PC-3 (cell line): ENCODE measurements around the gene RAN. TPM values are rescaled to one million over a fixed set of nuclear protein-coding genes. Genes with fewer than 3 reads are reported as not detected.

Experiments
- ATAC-seq: fragments of 200-7000 bp; cut with Tn5 transposase; 2 replicates; pipeline ENCODE4 v1.9.1; 2020; ENCODE audit warnings: mild to moderate bottlenecking, moderate library complexity
- BruUV-seq: library from RNA; stranded (reverse); fragments of 400-500 nt; replicated peaks from 2 replicates; lab custom pipeline; 2021; lab: Mats Ljungman, UMichigan
- CTCF ChIA-PET: fragments of 300-600 bp; sonication (Branson Sonifier 250); formaldehyde crosslinking; loops from one replicate; lab custom pipeline; 2022; ENCODE audit warnings: antibody characterized with exemption; lab: Charles Lee
- POLR2A ChIA-PET: fragments of 300-600 bp; sonication (Branson Sonifier 250); formaldehyde crosslinking; loops from one replicate; lab custom pipeline; 2022; ENCODE audit warnings: antibody characterized with exemption; ENCODE audit not compliant: unreplicated experiment; lab: Charles Lee
- DNase-seq: peaks from one replicate; pipeline ENCODE4 v3.0.0-alpha.2; 2015
- H2AFZ ChIP-seq: fragments of 300-600 bp; sonication (generic); 2 replicates; pipeline ENCODE4 v1.6.0; 2016; ENCODE audit warnings: antibody characterized with exemption, low read length
- H3F3A ChIP-seq: fragments of 300-600 bp; sonication (generic); one replicate; pipeline ENCODE4 v1.6.0; 2017; ENCODE audit warnings: antibody characterized with exemption, low read length, control low read depth, mild to moderate bottlenecking; ENCODE audit not compliant: unreplicated experiment
- H3K27ac ChIP-seq: fragments of 300-600 bp; sonication (generic); 2 replicates; pipeline ENCODE4 v1.5.1; 2016; ENCODE audit warnings: mild to moderate bottlenecking, low read length
- H3K27me3 ChIP-seq: fragments of 300-600 bp; sonication (generic); 2 replicates; pipeline ENCODE4 v1.6.1; 2016; ENCODE audit warnings: low read length, mixed read lengths
- H3K36me3 ChIP-seq: fragments of 300-600 bp; sonication (generic); 2 replicates; pipeline ENCODE4 v1.6.1; 2016; ENCODE audit warnings: low read depth, mixed run types, low read length, mixed read lengths
- H3K4me1 ChIP-seq: fragments of 300-600 bp; sonication (generic); 2 replicates; pipeline ENCODE4 v1.5.1; 2016; ENCODE audit warnings: low read length; ENCODE audit not compliant: insufficient read depth
- H3K4me2 ChIP-seq: fragments of 300-600 bp; sonication (generic); 2 replicates; pipeline ENCODE4 v1.6.0; 2016; ENCODE audit warnings: low read length
- H3K4me3 ChIP-seq: fragments of 300-600 bp; sonication (generic); 2 replicates; pipeline ENCODE4 v1.5.1; 2016; ENCODE audit warnings: mild to moderate bottlenecking, low read length, mixed read lengths
- H3K79me2 ChIP-seq: fragments of 300-600 bp; sonication (generic); 2 replicates; pipeline ENCODE4 v1.6.1; 2017; ENCODE audit warnings: low read length, mixed read lengths
- H3K9ac ChIP-seq: fragments of 300-600 bp; sonication (generic); 2 replicates; pipeline ENCODE4 v1.6.0; 2016; ENCODE audit warnings: mild to moderate bottlenecking, low read length
- H3K9me2 ChIP-seq: fragments of 300-600 bp; sonication (generic); replicated peaks from 2 replicates; pipeline ENCODE4 v1.6.1; 2016; ENCODE audit warnings: mixed run types, low read length, mixed read lengths
- H3K9me3 ChIP-seq: fragments of 300-600 bp; sonication (generic); 2 replicates; pipeline ENCODE4 v1.6.1; 2016; ENCODE audit warnings: low read length, mixed read lengths
- H4K20me1 ChIP-seq: fragments of 300-600 bp; sonication (generic); 2 replicates; pipeline ENCODE4 v1.6.1; 2016; ENCODE audit warnings: low read length, mixed read lengths
- CTCF ChIP-seq: fragments of 300-600 bp; sonication (generic); conservative IDR thresholded peaks from 2 replicates; pipeline ENCODE4 v1.5.1; 2017; ENCODE audit warnings: antibody characterized with exemption, low read depth, mild to moderate bottlenecking, low read length
- EZH2 ChIP-seq: fragments of 300-600 bp; sonication (generic); IDR thresholded peaks from one replicate; pipeline ENCODE4 v1.6.1; 2017; ENCODE audit warnings: antibody characterized with exemption, mild to moderate bottlenecking, low read length; ENCODE audit not compliant: unreplicated experiment
- EZH2phosphoT487 ChIP-seq: fragments of 300-600 bp; sonication (generic); IDR thresholded peaks from 2 replicates; pipeline ENCODE4 v1.6.1; 2018; ENCODE audit warnings: mild to moderate bottlenecking, antibody characterized with exemption, low read length, borderline replicate concordance
- intact Hi-C: fragments of 100-400 bp; cut with micrococcal nuclease; formaldehyde crosslinking; loops from 2 replicates; pipeline ENCODE4 v1.9.0; 2023
- total RNA-seq: library from RNA; depleted of rRNA; stranded (reverse); fragments of >200 nt; gene quantifications from 2 replicates; pipeline ENCODE4 v1.2.3, GENCODE V29; 2014

Gene RAN
- total RNA-seq, 1 experiment from 2014 or later, result 3,371 TPM

- Histone ChIP-seq H3K4me2 (no peak overlapping the region; the same call in 1 of the 2 replicates), H3K79me2 (no peaks in the 10 kb centered on the region), H3K9me2 (no peaks in the 10 kb centered on the region), H3K9me3 (no peaks in the 10 kb centered on the region), H3K9ac (no peak overlapping the region), H3K27ac (no peak overlapping the region), H3F3A (no peaks in the 10 kb centered on the region), H3K27me3 (no peaks in the 10 kb centered on the region), H4K20me1 (no peaks in the 10 kb centered on the region), H3K36me3 (peaks cover 2% of the 10 kb centered on the region; the same call in 1 of the 2 replicates), H2AFZ (no peak overlapping the region), H3K4me3 (no peak overlapping the region), H3K4me1 (peaks cover 11% of the 10 kb centered on the region; the same call in 1 of the 2 replicates)
- TF ChIP-seq EZH2 (no peak), CTCF (peak; percentile 97)
- ChIA-PET POLR2A (interaction anchor here (1.0 kb wide), 1 partner anchor 12 kb away, joined by 4 read pairs; no protein-coding TSS in a partner anchor), CTCF (interaction anchor here (0.6 to 1.0 kb wide), 2 partner anchors 22 to 45 kb away, joined by 3 to 4 read pairs; no protein-coding TSS in a partner anchor)
- DNase-seq (peak; percentile 60), ATAC-seq (peak; percentile 88)
- no TSS peak for BruUV-seq
- intact Hi-C loops, result loop anchor here (10.0 kb wide), 1 partner anchor 911 kb away; no protein-coding TSS in a partner anchor
Measured at GRCh38 chr12:130826151-130826801, 45.6 kb upstream of the RAN start.

DNA sequence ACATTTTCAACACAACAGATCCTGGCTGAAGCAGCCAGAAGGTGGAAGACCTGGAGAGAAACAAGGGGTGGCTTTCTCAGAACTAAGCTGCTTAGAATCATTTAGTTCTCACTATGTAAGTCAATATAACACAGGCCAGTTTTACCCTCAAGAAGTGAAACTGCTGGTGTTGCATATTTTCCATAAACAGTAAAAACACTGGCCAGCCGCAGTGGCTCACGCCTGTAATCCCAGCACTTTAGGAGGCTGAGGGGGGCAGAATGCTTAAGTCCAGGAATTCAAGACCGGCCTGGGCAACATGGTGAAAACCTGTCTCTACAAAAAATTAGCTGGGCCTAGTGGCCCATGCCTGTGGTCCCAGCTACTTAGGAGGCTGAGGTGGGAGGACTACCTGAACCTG lies 44.4 kb upstream of the RAN start:
- no peak for DNase-seq
- no peaks in the 10 kb centered on the region for H3F3A ChIP-seq
- ATAC-seq, result no peak
- H3K4me1 ChIP-seq, result peaks cover 11% of the 10 kb centered on the region; the same call in 1 of the 2 replicates
- intact Hi-C loops, result loop anchor here (10.0 kb wide), 1 partner anchor 913 kb away; no protein-coding TSS in a partner anchor
- H3K4me2 ChIP-seq, result no peak overlapping the region
- no TSS peak for BruUV-seq
- no peak overlapping the region for H3K4me3 ChIP-seq
- no peak overlapping the region for H2AFZ ChIP-seq
- H3K27me3 ChIP-seq, result no peaks in the 10 kb centered on the region
- H3K79me2 ChIP-seq, result no peaks in the 10 kb centered on the region
- no peaks in the 10 kb centered on the region for H3K9me2 ChIP-seq
- H3K9ac ChIP-seq, result no peak overlapping the region
- no peaks in the 10 kb centered on the region for H4K20me1 ChIP-seq
- peaks cover 2% of the 10 kb centered on the region; the same call in 1 of the 2 replicates for H3K36me3 ChIP-seq
- ChIA-PET CTCF (no interaction called here), POLR2A (interaction anchor here (0.6 kb wide), 1 partner anchor 140 kb away, joined by 3 read pairs; no protein-coding TSS in a partner anchor)
- no peak overlapping the region for H3K27ac ChIP-seq
- H3K9me3 ChIP-seq, result no peaks in the 10 kb centered on the region
- TF ChIP-seq CTCF (no peak), EZH2 (no peak), EZH2phosphoT487 (no peak)

GRCh38 chr12:130828895-130829294 lies 43.0 kb upstream of the RAN start:
- BruUV-seq, result no TSS peak
- no peak overlapping the region for H3K9ac ChIP-seq
- H4K20me1 ChIP-seq, result no peaks in the 10 kb centered on the region
- H2AFZ ChIP-seq, result no peak overlapping the region
- H3K27ac ChIP-seq, result no peak overlapping the region
- H3K4me2 ChIP-seq, result no peak overlapping the region
- no peaks in the 10 kb centered on the region for H3K79me2 ChIP-seq
- POLR2A ChIA-PET, result no interaction called here
- H3K36me3 ChIP-seq, result no peaks in the 10 kb centered on the region
- no peak for DNase-seq
- TF ChIP-seq EZH2phosphoT487, result no peak
- no peak for TF ChIP-seq CTCF
- no peak for TF ChIP-seq EZH2
- no peak for ATAC-seq
- intact Hi-C loops, result loop anchor here (10.0 kb wide), 1 partner anchor 914 kb away; no protein-coding TSS in a partner anchor
- peaks cover 17% of the 10 kb centered on the region for H3K4me1 ChIP-seq
- H3F3A ChIP-seq, result no peaks in the 10 kb centered on the region
- no peaks in the 10 kb centered on the region for H3K27me3 ChIP-seq
- CTCF ChIA-PET, result interaction anchor here (0.7 kb wide), 1 partner anchor 81 kb away, joined by 4 read pairs; no protein-coding TSS in a partner anchor
- H3K9me3 ChIP-seq, result no peaks in the 10 kb centered on the region
- H3K9me2 ChIP-seq, result no peaks in the 10 kb centered on the region
- no peak overlapping the region for H3K4me3 ChIP-seq
